Dedifferentiated amniotic fluid mesenchymal stem cell (primary cell): ENCODE results near the gene SSB.
"Not testable (repeated sequence)": the region's sequence is repeated elsewhere in the genome, so short reads cannot be mapped to it uniquely, and the experiment has no call there.

ENCODE experiments used
- DNase-seq: peaks from one replicate; pipeline ENCODE4 v3.0.0-alpha.2; 2016; ENCODE audit errors: extremely low spot score

SSB gene

GRCh38 chr2:169798718-169799592 lies at the start of gene SSB:
Gene SSB, plus strand, starts transcription at chr2:169798871. Its CDS starts 2,090 bp downstream, at chr2:169800961.
- DNase-seq, result peak; percentile 87

GRCh38 chr2:169752752-169753151 lies 45.9 kb upstream of the SSB start:
- DNase-seq, result no peak

GRCh38 chr2:169755083-169755870 lies 43.4 kb upstream of the SSB start:
- no peak for DNase-seq

- DNase-seq, result no peak
Measured at GRCh38 chr2:169756342-169756741, 42.3 kb upstream of the SSB start.

GRCh38 chr2:169757356-169757755 lies 41.3 kb upstream of the SSB start:
- DNase-seq, result no peak

- DNase-seq, result no peak
Measured at GRCh38 chr2:169757778-169758177, 40.9 kb upstream of the SSB start.

- no peak for DNase-seq
Measured at GRCh38 chr2:169759987-169760386, 38.7 kb upstream of the SSB start.

GRCh38 chr2:169760798-169761197 lies 37.9 kb upstream of the SSB start:
- not testable (repeated sequence) for DNase-seq

GRCh38 chr2:169761251-169761969 lies 37.3 kb upstream of the SSB start:
- no peak for DNase-seq

GRCh38 chr2:169761970-169762292 lies 36.7 kb upstream of the SSB start:
- DNase-seq, result no peak

GRCh38 chr2:169765523-169765922 lies 33.1 kb upstream of the SSB start:
- no peak for DNase-seq

GRCh38 chr2:169767243-169767888 lies 31.3 kb upstream of the SSB start:
- DNase-seq, result peak; percentile 51

GRCh38 chr2:169768262-169768995 lies 30.2 kb upstream of the SSB start:
- no peak for DNase-seq

GRCh38 chr2:169771021-169771420 lies 27.6 kb upstream of the SSB start:
- DNase-seq, result no peak

GRCh38 chr2:169771612-169772011 lies 27.1 kb upstream of the SSB start:
- no peak for DNase-seq

- DNase-seq, result no peak
Measured at GRCh38 chr2:169772651-169773050, 26.0 kb upstream of the SSB start.

- DNase-seq, result no peak
Measured at GRCh38 chr2:169775354-169775753, 23.3 kb upstream of the SSB start.

GRCh38 chr2:169775765-169776164 lies 22.9 kb upstream of the SSB start:
- peak; percentile 41 for DNase-seq

GRCh38 chr2:169776252-169776761 lies 22.4 kb upstream of the SSB start:
- DNase-seq, result no peak

- DNase-seq, result no peak
Measured at GRCh38 chr2:169778446-169778845, 20.2 kb upstream of the SSB start.
